ENCODE results near the gene PLA2R1.
A peak's percentile ranks its signal among the peaks of the same experiment; 100 is the strongest.

Gene PLA2R1

DNA sequence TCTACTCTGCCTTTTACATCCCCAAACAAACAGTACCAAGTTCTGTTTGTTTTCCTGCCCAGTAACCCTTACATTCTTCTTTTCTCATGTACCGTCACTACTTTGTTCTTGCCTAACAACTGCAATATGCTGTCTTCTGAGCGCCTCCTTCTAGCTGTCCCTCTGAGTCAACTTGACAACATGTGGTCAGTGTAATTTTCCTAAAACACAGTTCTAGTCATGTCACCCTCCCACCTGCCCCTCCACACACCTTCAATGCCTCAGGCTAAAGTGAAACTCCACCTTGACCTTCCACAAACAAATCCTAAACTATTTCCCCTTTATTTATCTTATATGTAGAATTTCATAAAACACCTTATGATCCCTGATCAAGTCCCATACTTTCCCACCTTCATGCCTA is 139.9 kb downstream of the PLA2R1 start:
- DNase-seq (ENCODE audit: low spot score): peak; percentile 45
- TF ChIP-seq, protein P1, sequence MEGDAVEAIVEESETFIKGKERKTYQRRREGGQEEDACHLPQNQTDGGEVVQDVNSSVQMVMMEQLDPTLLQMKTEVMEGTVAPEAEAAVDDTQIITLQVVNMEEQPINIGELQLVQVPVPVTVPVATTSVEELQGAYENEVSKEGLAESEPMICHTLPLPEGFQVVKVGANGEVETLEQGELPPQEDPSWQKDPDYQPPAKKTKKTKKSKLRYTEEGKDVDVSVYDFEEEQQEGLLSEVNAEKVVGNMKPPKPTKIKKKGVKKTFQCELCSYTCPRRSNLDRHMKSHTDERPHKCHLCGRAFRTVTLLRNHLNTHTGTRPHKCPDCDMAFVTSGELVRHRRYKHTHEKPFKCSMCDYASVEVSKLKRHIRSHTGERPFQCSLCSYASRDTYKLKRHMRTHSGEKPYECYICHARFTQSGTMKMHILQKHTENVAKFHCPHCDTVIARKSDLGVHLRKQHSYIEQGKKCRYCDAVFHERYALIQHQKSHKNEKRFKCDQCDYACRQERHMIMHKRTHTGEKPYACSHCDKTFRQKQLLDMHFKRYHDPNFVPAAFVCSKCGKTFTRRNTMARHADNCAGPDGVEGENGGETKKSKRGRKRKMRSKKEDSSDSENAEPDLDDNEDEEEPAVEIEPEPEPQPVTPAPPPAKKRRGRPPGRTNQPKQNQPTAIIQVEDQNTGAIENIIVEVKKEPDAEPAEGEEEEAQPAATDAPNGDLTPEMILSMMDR (IDR thresholded peaks at IDR 0.05; ENCODE audit: borderline replicate concordance, control extremely low read depth, extremely low read depth, insufficient read depth, missing control alignments): no peak
- in situ Hi-C loops (cut with MboI; ENCODE audit: low sequenced_read_pairs, unreplicated experiment): no loop called here

DNA sequence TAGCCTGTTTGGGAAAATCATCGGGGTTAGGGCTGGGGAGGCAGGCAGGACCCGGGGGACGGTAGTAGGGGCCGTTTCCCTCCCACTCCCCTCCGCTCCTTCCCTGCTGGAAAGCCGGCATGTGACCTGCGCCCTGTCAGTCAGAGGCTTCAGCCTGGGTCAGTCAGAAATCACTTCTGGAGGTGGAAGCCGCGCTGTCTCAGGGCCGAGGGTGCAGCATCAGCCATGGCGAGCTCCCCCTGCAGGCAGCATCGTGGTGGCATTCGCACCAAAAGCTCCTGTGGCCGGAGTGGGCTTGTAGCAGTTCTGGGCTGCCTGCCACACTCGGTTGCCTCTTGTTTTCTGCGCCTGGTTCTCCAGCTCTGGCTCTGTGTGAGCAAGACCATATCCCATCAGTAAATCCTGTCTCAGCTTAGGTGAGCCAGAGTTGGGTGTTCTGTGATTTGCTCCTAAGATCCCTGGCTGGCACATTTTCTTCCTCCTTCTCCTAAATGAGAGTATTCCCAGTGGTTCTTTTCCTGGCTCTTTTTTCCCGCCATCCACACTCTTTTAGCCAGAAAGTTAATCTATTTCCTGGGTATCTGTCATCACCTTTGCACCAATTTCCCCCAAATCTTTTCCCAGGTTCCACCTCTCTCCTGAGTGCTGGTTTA is 140.5 kb downstream of the PLA2R1 start:
- TF ChIP-seq, protein P1 (IDR thresholded peaks at IDR 0.05; ENCODE audit: borderline replicate concordance, control extremely low read depth, extremely low read depth, insufficient read depth, missing control alignments): peak; percentile 93
- DNase-seq (ENCODE audit: low spot score): peak; percentile 80
- in situ Hi-C loops (cut with MboI; ENCODE audit: low sequenced_read_pairs, unreplicated experiment): no loop called here

DNA sequence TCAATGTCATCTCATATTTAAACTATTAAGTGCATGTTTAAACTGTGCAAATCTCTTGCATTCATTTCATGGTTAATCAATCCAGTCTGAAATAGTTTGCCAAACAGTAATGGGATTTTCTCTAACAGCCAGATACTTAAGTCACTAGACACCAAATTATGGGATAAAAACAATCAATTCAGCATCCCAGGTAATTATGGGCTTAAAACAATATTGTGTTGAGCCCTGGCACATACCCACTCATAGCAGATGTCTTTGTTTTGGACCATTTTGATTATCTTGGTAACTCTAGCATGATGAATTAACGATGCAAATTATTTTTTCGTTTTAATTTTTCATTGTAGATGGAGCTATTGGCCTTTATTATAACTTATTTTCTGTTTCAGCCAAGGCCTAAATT is 145.9 kb downstream of the PLA2R1 start:
- TF ChIP-seq, protein P1 (IDR thresholded peaks at IDR 0.05; ENCODE audit: borderline replicate concordance, control extremely low read depth, extremely low read depth, insufficient read depth, missing control alignments): no peak
- DNase-seq (ENCODE audit: low spot score): no peak
- in situ Hi-C loops (cut with MboI; ENCODE audit: low sequenced_read_pairs, unreplicated experiment): no loop called here

DNA sequence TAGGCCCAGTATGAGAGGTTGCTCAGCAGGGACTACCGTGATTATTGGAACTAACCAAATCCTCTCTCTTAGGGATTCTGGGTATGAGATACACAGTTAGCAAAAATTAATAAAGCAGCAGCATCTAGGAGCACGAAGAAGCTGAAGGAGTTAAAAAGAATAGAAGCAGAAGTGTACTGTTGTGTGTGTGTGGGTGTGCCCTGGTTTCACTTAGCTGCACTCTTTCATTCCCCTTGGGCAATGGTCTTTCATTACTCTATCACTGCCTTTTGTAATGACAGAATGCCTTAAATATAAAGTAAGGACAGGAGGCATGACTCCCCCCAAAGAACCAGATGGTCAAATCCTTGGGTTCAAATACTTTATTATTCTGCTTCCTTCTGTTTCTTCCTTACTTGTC is 148.5 kb downstream of the PLA2R1 start:
- DNase-seq (ENCODE audit: low spot score): no peak
- TF ChIP-seq, protein P1 (IDR thresholded peaks at IDR 0.05; ENCODE audit: borderline replicate concordance, control extremely low read depth, extremely low read depth, insufficient read depth, missing control alignments): no peak
- in situ Hi-C loops (cut with MboI; ENCODE audit: low sequenced_read_pairs, unreplicated experiment): no loop called here

DNA sequence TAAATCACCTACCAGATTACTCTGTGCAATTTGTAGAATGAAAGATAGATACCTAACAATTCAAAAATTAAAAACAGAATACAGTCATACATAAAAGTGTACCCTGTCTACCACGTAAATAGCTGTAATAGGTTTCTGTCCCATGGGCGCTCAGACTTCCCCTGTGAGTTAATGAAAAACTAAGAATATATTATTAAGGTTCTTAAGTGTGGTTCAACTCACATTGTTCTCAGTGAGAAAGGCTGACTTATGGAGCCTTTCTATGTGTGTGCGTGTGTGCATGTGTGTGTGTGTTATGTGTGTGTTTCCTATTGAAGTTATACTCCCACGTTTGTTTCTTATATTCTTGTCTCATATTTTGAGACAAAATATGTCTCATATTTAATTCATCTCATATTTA is 149.8 kb downstream of the PLA2R1 start:
- no peak for DNase-seq (ENCODE audit: low spot score)
- in situ Hi-C loops (cut with MboI; ENCODE audit: low sequenced_read_pairs, unreplicated experiment): no loop called here
- TF ChIP-seq, protein P1 (IDR thresholded peaks at IDR 0.05; ENCODE audit: borderline replicate concordance, control extremely low read depth, extremely low read depth, insufficient read depth, missing control alignments): no peak

DNA sequence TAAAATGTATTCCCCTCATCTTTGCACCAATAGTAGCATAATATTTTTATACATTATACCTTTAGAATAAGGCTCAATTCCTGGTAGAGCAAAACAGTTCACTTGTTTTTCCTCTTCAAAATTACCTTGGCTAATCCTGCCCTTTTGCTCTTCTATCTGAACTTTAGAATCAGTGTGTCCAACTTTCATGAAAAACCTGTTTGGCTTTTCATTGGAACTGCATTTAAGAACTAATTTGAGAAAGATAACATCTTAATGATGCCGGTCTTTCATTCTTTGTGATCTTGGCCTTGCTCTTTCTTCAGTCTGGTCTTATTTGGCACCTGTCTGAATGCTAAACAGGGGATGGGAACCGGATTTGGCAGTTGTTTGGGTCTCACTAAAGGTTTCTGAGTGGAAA is 151.5 kb downstream of the PLA2R1 start:
- DNase-seq (ENCODE audit: low spot score): no peak
- TF ChIP-seq, protein P1 (IDR thresholded peaks at IDR 0.05; ENCODE audit: borderline replicate concordance, control extremely low read depth, extremely low read depth, insufficient read depth, missing control alignments): no peak
- in situ Hi-C loops (cut with MboI; ENCODE audit: low sequenced_read_pairs, unreplicated experiment): no loop called here
